GM18870 (cell line): Measurements from ENCODE around the gene EHBP1.
"Not testable (repeated sequence)": the region's sequence is repeated elsewhere in the genome, so short reads cannot be mapped to it uniquely, and the experiment has no call there.

Experiments
- ATAC-seq: cut with Tn5 transposase; IDR thresholded peaks from one replicate; pipeline ENCODE4 v1.9.1; 2021; ENCODE audit warnings: moderate library complexity; ENCODE audit not compliant: unreplicated experiment

Gene EHBP1

GRCh38 chr2:63058144-63058920 lies 352.8 kb downstream of the EHBP1 start:
- no peak for ATAC-seq

GRCh38 chr2:63058921-63059792 lies 353.6 kb downstream of the EHBP1 start:
- no peak for ATAC-seq

GRCh38 chr2:63059793-63060471 lies 354.4 kb downstream of the EHBP1 start:
- no peak for ATAC-seq

GRCh38 chr2:63060472-63060991 lies 355.0 kb downstream of the EHBP1 start:
- ATAC-seq: no peak

- ATAC-seq: no peak
These were observed 358.7 kb downstream of the EHBP1 start for GRCh38 chr2:63064197-63064596.

GRCh38 chr2:63064661-63065060 lies 359.1 kb downstream of the EHBP1 start:
- no peak for ATAC-seq

- no peak for ATAC-seq
These were observed 360.8 kb downstream of the EHBP1 start for GRCh38 chr2:63066265-63066664.

- ATAC-seq: no peak
These were observed 361.3 kb downstream of the EHBP1 start for GRCh38 chr2:63066838-63067237.

GRCh38 chr2:63071664-63072063 lies 366.2 kb downstream of the EHBP1 start:
- no peak for ATAC-seq

- ATAC-seq: no peak
These were observed 368.5 kb downstream of the EHBP1 start for GRCh38 chr2:63073994-63074393.

GRCh38 chr2:63074399-63074798 lies 368.9 kb downstream of the EHBP1 start:
- not testable (repeated sequence) for ATAC-seq

GRCh38 chr2:63078852-63079606 lies 373.5 kb downstream of the EHBP1 start:
- ATAC-seq: no peak

- ATAC-seq: no peak
These were observed 375.9 kb downstream of the EHBP1 start for GRCh38 chr2:63081404-63081803.

- no peak for ATAC-seq
These were observed 381.2 kb downstream of the EHBP1 start for GRCh38 chr2:63086687-63087086.

- no peak for ATAC-seq
These were observed 386.9 kb downstream of the EHBP1 start for GRCh38 chr2:63092401-63092800.

GRCh38 chr2:63092857-63093256 lies 387.3 kb downstream of the EHBP1 start:
- no peak for ATAC-seq

GRCh38 chr2:63093502-63093901 lies 388.0 kb downstream of the EHBP1 start:
- ATAC-seq: no peak
